Gastroesophageal sphincter (tissue), 3 donors: ENCODE measurements around the gene AATK.

Source experiments
- POLR2AphosphoS5 ChIP-seq: sonication (generic); formaldehyde crosslinking; IDR thresholded peaks from one replicate; pipeline ENCODE4 v1.6.1; 2017; ENCODE audit warnings: antibody characterized with exemption
- TF ChIP-seq, protein P1 (sequence below), 4 experiments: fragments of 200-600 bp in 2 of 4; fragments of 450-650 bp in 2 of 4; sonication (generic) in 1 of 4; IDR thresholded peaks; one replicate each; pipeline ENCODE4 v1.5.1; 2017 to 2019; ENCODE audit warnings: antibody characterized with exemption in 4 of 4, mild to moderate bottlenecking in 2 of 4, moderate library complexity in 2 of 4

DNA sequence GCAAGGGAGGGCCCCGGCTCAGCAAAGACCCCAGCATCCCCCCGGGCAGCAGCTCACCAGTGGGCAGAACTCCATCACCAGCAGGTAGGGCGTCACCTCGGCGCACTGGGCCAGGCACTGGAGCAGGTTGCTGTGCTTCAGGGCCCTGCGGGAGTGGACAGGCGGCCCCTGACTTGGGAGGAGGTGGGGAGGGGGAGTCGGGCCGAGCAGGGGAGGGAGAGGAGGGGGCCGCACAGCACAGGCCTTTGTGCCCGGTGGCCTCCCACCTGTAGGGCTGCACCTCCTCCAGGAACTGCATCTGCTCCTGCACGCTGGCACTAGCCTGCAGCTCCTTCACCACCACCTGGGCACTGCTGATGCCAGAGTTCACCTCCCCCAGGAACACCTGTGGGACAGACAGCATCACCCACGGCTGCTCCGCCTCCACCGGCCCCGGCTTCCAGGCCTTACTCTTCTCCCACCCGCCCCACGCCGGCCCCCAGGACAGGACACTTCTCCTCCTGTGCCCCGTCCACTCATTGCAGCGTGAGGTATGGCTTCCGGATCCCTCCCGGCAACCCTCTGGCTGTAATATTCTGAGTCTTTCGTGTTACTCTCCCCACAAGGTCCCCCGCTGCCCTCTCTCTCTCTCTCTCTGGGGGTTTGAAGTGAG lies 38.4 kb downstream of the AATK start:
- TF ChIP-seq, protein P1, sequence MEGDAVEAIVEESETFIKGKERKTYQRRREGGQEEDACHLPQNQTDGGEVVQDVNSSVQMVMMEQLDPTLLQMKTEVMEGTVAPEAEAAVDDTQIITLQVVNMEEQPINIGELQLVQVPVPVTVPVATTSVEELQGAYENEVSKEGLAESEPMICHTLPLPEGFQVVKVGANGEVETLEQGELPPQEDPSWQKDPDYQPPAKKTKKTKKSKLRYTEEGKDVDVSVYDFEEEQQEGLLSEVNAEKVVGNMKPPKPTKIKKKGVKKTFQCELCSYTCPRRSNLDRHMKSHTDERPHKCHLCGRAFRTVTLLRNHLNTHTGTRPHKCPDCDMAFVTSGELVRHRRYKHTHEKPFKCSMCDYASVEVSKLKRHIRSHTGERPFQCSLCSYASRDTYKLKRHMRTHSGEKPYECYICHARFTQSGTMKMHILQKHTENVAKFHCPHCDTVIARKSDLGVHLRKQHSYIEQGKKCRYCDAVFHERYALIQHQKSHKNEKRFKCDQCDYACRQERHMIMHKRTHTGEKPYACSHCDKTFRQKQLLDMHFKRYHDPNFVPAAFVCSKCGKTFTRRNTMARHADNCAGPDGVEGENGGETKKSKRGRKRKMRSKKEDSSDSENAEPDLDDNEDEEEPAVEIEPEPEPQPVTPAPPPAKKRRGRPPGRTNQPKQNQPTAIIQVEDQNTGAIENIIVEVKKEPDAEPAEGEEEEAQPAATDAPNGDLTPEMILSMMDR (IDR thresholded peaks at IDR 0.05): no peak
- no peak for TF ChIP-seq POLR2AphosphoS5
